Measurements from ENCODE around the gene FUT7. TPM values are rescaled to one million over a fixed set of nuclear protein-coding genes. Genes with fewer than 3 reads are reported as not detected.

FUT7 gene
- total and polyA plus RNA-seq, 8 donors, result 0.12 to 0.19 (median 0.18) TPM; not detected in 5

DNA sequence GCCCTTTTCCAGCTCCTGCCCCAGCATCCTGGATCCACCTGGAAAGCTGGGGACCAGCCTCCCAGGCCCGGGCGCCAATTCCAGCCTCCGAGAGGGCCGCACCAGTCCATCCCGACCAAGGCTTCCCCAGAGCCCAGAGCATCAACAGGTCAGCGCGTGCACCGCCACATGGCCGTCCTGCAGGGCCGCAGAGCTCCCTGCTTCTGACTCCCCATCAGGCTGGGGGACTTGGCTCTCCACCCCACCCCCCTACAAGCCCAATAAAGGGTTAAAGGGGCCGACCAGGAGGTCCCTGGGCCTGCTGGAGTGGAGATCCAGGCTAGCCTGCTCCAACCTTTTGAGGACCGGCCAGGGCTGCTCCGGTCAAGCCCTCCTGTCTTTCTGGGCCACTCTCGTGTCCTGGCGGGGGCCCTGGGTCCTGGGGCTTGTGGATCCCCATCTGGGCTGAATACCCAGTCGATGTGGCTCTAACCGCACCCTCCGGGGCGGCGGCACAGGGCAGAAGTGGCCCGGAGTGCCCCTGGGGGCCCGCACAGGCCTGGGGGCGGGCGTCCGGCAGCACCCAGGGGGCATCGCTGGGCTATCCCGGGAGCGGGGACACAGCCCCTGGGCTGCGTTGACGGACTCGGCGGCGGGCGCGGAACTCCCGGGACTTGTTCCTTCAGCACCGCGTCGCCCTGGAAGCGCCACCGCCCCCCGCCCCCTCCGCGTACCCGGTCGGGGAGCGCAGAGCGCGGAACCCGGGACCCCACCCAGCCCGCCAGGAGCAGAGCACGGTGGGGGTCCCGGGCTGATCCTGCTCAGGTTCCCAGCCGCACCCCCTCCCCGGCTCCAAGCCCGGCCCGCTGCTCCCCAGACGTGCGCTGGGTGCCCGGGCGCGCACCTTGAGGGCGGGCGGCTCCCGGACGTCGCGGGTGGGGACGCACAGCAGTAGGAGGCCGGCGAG, 21.4 kb upstream of the FUT7 start:
- Histone ChIP-seq H3K4me1 (peaks cover 19 to 28% (median 20%) of the 10 kb centered on the region in 3 donors), H3K36me3 (no peaks in the 10 kb centered on the region), H3K4me3 (peak overlapping the region; percentile 24 to 52 (median 39)), H3K9me3 (no peaks in the 10 kb centered on the region), H3K27ac (no peak overlapping the region), H3K27me3 (peaks cover 0 to 7% (median 0%) of the 10 kb centered on the region in 4 donors)
- peak; percentile 1 to 39 (median 14) for ATAC-seq
- TF ChIP-seq, protein P1, sequence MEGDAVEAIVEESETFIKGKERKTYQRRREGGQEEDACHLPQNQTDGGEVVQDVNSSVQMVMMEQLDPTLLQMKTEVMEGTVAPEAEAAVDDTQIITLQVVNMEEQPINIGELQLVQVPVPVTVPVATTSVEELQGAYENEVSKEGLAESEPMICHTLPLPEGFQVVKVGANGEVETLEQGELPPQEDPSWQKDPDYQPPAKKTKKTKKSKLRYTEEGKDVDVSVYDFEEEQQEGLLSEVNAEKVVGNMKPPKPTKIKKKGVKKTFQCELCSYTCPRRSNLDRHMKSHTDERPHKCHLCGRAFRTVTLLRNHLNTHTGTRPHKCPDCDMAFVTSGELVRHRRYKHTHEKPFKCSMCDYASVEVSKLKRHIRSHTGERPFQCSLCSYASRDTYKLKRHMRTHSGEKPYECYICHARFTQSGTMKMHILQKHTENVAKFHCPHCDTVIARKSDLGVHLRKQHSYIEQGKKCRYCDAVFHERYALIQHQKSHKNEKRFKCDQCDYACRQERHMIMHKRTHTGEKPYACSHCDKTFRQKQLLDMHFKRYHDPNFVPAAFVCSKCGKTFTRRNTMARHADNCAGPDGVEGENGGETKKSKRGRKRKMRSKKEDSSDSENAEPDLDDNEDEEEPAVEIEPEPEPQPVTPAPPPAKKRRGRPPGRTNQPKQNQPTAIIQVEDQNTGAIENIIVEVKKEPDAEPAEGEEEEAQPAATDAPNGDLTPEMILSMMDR (IDR thresholded peaks at IDR 0.05), result no peak
- intact Hi-C loops (cut with DNase I), result no loop called here
- 16 to 31% methylated on average over 37 to 71 of the region's 71 CpGs for WGBS, 2 donors
- peak in 3 of 6 donors; percentile 36 to 86 (median 68) for DNase-seq
- FAIRE-seq, result no peak

DNA sequence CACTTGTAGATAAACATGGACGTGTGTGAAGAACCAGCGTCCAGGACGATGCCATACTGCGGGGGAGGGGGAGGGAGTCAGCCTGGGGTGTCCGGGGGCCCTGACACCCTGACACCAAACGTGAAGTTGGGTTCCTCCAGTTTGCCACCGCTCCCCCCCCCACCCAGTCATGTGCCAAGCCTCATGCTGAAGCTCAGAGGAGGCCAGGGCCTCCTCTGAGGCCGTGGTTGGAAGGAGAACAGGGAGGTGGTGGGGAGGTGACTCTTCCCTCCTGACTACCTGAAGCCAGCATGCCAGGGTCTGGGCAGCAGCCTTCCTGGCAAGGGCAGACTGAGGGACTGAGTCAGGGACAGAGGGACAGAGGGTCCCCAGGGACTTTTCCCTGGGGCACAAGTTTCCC, 20.4 kb upstream of the FUT7 start:
- intact Hi-C loops (cut with DNase I), result no loop called here
- Histone ChIP-seq H3K4me3 (no peak overlapping the region), H3K36me3 (no peaks in the 10 kb centered on the region), H3K9me3 (no peaks in the 10 kb centered on the region), H3K4me1 (peaks cover 19 to 28% (median 20%) of the 10 kb centered on the region in 3 donors), H3K27ac (no peak overlapping the region), H3K27me3 (peaks cover 0 to 7% (median 0%) of the 10 kb centered on the region in 4 donors)
- FAIRE-seq (no peak), ATAC-seq (no peak), DNase-seq (no peak)
- WGBS, 2 donors, result 67 to 84% methylated on average over 8 of the region's 8 CpGs
- TF ChIP-seq, protein P1 (IDR thresholded peaks at IDR 0.05), result no peak

DNA sequence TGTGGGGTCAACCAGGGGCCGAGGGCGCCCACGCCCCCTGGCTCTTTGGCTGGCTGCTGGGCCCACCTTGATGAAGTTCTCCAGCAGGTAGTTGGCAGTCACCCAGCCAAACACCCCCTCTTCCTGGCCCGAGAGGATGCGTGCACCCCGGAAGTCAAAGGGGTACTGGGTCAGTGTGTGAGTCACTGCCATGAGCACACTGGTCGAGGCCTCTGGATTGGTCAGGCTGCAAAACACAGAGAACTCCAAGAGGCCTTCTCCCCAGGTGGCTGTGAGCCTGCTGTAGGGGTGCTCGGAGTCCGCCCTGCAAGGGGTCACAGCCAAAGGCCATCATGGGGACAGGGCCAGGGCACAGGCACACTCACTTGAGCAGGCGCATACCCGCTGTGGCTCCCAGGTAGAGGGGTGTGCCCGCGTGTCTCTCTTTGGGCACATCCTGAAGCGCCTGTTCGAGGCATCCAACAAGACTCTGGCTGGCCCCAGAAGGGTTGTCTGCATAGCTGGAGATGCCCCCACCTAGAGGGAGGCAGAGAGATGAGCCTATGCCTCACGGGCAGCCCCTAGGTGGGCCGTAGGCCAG, 19.3 kb upstream of the FUT7 start:
- no peak overlapping the region for H3K4me3 ChIP-seq
- no peak overlapping the region for H3K27ac ChIP-seq
- TF ChIP-seq, protein P1 (IDR thresholded peaks at IDR 0.05), result no peak
- H3K36me3 ChIP-seq, result no peaks in the 10 kb centered on the region
- H3K9me3 ChIP-seq, result no peaks in the 10 kb centered on the region
- peaks cover 19 to 27% (median 23%) of the 10 kb centered on the region in 3 donors for H3K4me1 ChIP-seq
- intact Hi-C loops (cut with DNase I), result no loop called here
- WGBS, 2 donors, result 93% methylated on average over 13 to 17 of the region's 17 CpGs
- H3K27me3 ChIP-seq, result peaks cover 0 to 7% (median 0%) of the 10 kb centered on the region in 4 donors
- ATAC-seq (no peak), FAIRE-seq (no peak), DNase-seq (peak in 3 of 6 donors; percentile 40 to 66 (median 50))

GRCh38 chr9:137050570-137050969, 18.7 kb upstream of the FUT7 start:
- Histone ChIP-seq H3K9me3 (no peaks in the 10 kb centered on the region), H3K27ac (no peak overlapping the region), H3K4me1 (peaks cover 14 to 22% (median 19%) of the 10 kb centered on the region in 3 donors), H3K36me3 (no peaks in the 10 kb centered on the region), H3K27me3 (peaks cover 0 to 7% (median 0%) of the 10 kb centered on the region in 4 donors), H3K4me3 (no peak overlapping the region)
- WGBS, 2 donors, result 82 to 87% methylated on average over 5 of the region's 5 CpGs
- FAIRE-seq (no peak), ATAC-seq (no peak), DNase-seq (no peak)
- intact Hi-C loops (cut with DNase I), result no loop called here
- TF ChIP-seq, protein P1 (IDR thresholded peaks at IDR 0.05), result no peak

Measured in pancreas (tissue), 10 donors.